NCI-H1092 treated with DMSO at 0.1 percent for 48 hours (cell line): ENCODE measurements around the gene RIMS1.
"Not testable (repeated sequence)": the region's sequence is repeated elsewhere in the genome, so short reads cannot be mapped to it uniquely, and the experiment has no call there.

Experiments
- DNase-seq: peaks from one replicate; lab custom pipeline; 2025; lab: John Stamatoyannopoulos, UW

RIMS1 gene

DNA sequence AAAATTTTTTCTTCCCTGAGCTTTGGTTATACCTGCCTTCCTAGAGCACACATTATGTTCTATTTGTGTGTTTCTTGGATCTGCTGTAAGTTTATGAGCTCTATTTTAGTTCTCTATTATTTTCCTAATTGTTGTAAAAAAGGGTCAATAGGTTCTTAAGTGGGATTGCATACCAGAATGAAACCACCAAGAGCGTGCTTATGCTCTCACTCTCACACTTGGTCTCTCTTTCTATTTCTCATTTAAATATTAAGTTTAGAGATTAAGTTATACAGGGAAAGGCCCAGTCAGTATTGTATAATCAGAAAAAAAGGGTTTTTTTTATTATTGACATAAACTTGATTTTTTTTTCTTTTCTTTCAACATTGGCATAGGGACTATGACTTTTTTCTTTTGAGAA lies 96.8 kb downstream of the RIMS1 start:
- no peak for DNase-seq

DNA sequence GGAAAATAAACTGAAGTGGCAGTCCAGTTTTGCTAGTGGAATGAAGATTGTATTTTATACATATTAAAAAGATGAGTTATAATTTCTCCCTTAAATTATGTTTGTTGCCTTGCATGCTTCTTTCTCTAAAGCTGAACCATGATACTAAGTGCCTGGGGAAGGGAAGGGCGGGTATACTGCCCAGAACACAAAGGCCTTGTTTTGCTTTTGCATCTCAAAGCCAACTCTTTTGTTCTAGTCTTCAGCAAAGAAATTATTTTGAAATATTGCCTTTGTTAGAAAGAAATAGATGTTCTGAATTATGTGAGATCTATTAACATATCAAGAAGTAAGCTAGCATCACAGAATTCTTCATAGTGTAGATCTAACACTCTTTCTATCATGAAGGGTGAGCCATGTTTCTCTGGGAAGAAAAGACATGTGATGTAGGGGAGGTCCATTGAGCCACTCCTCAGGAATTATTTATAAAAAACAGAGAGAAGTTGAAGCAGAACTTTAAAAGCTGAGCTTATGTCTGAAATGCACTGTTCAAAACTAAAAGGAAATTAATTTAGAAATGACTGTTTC lies 108.4 kb downstream of the RIMS1 start:
- no peak for DNase-seq

DNA sequence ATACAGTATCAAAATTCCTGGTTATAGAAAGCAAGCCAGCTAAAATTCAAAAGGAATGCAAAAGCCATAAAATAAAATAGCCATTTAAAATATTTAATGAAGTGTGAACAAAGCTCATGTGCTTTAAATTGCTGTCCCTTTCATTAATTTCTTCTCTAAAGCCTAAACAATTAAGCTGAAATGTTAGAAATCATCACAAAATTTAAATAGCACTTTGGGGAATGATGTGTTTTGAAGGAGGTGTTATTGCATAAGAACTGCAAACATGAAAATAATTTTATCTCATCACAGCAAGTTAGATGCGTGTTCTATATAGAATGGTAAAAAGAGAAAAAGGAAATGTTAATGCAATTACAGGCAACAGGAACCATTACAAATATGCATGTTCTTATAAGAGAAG lies 111.0 kb downstream of the RIMS1 start:
- DNase-seq = no peak

DNA sequence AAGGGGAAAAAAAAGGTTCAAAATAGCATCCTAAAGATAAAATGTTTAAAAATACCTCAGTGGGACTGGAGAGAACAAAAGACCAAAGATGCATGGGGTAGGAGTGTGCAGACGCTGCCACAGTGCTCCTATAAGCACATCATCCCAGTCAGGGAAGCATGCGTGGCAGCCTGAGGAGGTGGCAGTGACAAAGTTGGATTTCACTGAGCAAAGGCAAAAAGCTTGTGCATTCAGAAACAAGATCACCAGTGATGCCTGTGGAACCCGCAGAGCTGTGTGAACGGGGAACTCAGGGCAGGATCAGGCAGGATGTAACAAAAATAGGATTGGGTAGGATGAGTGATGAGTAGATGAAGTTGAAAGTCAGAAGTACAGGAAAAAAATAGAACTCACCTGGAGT lies 116.1 kb downstream of the RIMS1 start:
- no peak for DNase-seq

DNA sequence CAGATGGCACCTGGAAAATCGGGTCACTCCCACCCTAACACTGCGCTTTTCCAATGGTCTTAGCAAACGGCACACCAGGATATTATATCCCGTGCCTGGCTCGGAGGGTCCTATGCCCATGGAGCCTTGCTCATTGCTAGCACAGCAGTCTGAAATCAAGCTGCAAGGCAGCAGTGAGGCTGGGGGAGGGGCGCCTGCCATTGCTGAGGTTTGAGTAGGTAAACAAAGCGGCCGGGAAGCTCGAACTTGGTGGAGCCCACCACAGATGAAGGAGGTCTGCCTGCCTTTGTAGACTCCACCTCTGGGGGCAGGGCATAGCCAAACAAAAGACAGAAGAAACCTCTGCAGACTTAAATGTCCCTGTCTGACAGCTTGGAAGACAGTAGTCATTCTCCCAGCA lies 120.2 kb downstream of the RIMS1 start:
- not testable (repeated sequence) for DNase-seq

DNA sequence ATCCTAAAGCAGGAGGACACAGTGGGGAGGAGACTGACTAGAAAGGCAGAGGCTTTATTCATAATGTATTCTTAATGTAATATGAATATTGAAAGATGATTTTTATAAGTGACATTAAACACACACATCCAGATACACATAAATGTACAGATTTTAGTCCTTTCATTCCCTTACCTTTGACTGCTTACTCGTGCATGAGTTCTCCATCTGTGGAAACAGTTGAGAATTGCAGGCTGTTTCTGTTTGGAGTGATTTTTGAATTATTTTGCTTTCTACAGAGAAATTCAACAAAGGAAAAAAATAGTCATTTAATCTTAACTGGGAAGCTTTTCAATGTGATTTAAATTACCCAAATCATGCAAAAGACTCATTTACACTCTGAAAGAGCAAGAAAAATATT lies 136.5 kb downstream of the RIMS1 start:
- DNase-seq = no peak

DNA sequence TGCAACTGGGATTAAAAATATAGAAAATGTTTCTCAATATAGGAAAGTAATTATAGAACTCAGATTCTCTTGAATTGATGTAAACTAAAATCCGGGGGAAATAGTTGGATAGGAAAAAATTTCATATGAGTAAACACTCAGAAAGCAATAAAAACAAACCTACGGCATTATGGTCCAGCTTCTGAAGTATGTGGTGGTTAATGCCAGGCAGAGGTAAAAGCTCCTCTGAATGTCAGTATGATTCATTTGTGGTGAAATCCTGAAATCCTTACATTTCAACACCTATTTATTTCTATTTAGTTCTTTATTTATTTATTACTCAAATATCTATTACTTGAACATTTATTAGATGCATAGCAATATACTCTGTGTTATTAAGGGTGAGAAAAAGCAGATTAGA lies 145.1 kb downstream of the RIMS1 start:
- no peak for DNase-seq

DNA sequence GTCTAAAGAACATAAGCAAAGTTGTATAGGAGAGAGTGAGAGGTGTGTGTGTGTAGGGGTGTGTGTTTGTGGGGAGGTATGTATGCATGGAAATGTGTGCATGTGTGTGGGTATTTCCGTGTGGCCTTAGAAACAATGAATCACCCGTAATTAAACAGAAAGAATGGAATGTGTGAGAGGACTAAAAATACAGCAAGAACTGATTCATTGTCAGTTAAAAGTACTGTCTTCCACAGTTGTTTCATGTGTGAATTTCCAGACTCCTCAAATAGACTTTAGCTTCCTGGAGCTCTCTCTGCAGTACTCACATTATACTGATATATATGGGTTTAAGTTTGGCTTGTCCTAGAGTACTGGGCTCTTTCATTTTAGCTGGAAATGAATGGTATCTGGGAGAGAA lies 145.7 kb downstream of the RIMS1 start:
- no peak for DNase-seq

DNA sequence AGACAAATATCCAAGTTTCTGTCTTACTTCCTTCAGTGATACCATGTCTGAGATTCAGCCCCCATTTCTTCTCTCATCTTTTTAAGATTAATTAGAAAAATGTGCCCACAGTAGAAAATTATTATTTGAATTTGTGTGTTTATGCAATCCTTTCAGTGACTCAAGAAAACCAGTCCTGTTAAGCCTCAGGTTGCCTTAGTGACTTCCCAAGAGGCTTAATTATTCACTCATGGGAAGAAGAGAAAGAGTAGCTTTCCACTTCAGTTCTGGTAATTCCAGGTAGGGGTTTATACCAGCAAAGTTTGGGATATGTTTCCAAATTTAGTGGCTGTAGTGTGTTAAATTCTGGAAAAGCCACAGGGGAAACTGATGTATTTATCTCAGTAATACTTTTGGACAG lies 149.1 kb downstream of the RIMS1 start:
- DNase-seq = no peak

DNA sequence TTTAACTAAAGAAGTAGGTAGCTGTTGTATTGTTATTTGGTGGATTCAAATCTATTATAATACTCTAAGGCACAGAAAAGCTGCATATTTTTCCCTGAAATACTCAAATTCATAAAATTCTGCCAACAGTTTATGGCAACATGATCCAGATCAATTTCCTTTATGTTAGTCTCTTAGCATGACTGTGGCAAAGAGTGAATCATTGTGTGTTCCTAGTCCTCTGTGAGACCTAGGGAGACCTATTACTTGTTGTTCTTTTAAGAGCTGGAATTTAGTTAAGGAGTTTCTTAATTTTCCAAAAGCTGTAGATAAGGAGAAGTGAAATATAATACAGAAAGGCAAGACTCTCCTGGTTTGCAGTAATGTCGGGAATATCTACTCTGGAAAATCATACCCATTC lies 149.6 kb downstream of the RIMS1 start:
- no peak for DNase-seq

DNA sequence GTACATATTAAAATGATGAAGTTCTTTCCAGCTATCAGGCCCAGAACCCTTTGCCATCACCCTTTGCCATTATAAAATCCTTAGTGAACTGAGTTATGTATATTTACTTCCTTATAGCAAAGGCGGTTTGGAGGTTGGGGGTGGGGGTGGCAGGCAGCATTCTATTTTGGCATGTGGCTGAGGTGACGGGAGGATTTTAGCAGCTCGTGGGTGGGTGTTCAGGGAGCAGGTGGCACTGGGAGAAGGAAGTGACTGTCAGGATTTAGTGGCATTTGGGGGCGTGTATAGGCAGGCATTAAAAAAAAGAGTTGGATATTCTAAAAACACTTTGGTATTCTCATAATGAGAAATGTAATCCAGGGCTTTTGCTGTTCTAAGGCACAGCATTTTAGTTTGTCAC lies 150.7 kb downstream of the RIMS1 start:
- DNase-seq = no peak

DNA sequence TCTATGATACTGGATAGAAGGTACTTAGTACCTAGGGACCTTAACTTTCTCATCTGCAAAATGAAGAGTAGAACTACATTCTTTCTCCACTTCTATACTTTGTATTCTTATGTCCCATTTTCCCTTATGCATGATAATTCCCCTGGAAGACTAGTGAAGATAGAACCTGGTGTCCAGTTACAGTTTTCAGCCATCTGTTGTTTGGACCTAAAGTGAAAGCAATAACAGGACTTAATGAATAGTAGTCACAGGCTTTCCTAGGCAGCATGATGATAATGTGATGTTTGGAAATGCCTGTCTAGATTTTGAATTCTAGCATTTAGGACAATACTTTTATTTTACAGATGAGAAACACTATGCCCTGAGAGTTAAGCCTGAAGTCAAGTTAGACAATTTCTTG lies 153.8 kb downstream of the RIMS1 start:
- DNase-seq = no peak

DNA sequence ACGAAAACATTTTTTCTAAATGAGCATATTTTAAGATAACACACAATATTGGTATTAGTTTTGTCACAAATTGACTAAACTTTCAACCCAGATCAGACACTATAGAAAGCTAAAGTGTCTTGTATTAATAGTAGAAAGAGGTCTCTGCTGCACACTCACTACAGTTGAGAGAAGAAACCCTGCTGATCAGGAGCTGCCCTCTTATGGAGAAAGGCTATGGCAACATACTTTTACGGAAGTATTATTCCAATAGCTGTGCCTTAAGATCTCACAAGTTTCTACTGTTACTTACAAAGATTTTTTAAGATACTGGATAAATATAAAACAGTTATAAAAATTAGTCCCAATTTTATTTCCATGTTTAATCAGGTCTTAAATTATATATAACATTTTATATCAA lies 155.7 kb downstream of the RIMS1 start:
- DNase-seq = no peak

DNA sequence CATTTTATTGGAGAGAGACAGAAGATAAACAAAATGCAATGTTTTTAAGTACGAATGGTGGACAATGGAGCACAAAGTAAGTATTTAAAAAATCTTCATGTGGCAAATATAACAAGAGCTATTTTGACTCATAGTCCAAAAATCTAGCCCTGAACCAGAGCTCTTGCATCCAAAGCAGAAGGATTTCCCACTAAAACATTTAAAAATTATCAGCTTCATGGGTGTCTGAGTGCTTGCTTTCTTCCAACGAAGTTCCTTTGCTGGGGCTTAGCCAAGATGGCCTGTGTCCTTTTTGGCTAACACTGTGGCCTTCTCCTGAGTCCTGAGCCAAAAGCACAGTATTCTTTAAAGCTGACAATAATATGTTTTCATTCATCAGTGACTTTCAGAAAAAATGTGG lies 161.7 kb downstream of the RIMS1 start:
- no peak for DNase-seq

DNA sequence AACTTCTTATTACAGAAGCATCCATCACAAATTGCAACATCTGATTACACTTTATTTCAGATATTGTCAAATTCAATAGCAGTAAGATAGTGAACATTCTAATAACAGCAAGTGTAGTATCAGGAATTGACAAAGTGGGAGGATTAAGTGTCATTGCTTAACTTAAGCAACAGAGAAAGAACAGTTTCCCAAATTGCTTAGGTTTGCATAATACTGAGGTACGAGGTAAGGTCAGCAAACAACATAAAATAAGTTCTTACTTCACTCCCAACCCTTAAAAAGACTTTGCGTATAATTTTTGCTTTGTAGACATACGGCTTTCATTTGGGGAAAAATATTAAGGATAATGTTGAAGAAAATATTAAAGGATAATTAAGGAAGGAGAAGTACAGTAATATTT lies 163.0 kb downstream of the RIMS1 start:
- DNase-seq = no peak

DNA sequence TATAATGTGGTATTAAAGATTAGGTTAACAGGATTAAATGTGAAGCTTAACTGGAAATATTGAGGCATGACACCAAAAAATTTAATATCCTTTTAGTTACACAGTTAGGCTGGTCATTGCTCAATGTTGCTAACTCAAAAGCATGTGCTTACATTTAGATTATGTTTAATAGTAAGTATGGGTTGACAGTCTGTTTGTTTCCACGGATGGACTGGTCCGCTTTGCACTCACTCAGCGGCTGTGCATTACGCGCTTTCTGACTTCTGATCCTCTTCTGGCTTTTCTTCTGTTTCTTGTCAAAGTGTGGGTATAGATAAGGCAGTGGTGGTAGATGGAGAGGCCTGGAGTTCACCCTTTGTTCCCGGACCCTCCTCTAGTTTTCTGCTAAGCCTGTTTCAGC lies 174.9 kb downstream of the RIMS1 start:
- no peak for DNase-seq

DNA sequence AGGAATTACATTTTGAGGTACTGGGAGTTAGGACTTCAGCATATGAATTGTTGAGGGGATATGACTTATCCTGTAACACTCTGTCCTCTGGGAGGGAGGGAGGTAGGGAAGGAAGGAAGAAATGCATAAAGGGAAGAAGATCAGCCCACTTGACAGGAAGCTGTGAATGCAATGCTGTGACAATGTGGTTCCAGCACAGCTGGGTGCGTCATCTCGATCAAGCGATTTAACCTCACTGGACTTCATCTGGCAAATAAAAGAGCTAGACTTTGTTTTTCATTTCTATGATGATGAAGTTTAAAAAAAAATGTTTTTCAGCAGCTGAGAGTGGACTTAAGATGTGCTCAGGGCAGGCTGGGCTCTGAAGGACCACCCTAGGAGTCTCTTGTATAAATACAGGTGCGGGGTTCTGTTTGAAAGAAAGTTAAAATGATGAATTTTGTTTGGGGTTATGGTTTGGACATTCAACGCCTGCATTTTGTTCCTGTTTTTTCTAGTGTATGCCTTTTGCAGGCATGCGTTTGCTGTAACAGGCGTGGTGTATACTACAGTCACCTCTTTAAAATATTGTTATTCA lies 178.1 kb downstream of the RIMS1 start:
- no peak for DNase-seq

DNA sequence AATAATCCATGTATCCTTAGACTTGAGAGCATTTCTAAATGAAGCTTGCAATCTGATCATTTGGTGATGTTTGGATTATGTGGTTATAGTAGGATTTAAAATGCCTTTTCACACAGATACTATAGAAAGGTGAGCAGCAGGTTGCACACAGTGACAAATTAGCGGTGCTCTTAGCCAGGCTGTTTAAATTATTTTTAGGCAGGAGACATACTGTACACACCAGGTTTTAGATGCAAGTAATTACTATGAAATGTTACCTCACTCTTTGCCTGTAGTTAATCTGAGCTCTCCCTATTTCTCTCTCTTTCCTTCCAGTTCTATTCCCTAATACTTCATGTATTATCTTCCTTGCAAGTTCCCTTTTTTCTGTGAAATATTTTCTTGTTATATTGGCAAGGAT lies 191.7 kb downstream of the RIMS1 start:
- DNase-seq = no peak

DNA sequence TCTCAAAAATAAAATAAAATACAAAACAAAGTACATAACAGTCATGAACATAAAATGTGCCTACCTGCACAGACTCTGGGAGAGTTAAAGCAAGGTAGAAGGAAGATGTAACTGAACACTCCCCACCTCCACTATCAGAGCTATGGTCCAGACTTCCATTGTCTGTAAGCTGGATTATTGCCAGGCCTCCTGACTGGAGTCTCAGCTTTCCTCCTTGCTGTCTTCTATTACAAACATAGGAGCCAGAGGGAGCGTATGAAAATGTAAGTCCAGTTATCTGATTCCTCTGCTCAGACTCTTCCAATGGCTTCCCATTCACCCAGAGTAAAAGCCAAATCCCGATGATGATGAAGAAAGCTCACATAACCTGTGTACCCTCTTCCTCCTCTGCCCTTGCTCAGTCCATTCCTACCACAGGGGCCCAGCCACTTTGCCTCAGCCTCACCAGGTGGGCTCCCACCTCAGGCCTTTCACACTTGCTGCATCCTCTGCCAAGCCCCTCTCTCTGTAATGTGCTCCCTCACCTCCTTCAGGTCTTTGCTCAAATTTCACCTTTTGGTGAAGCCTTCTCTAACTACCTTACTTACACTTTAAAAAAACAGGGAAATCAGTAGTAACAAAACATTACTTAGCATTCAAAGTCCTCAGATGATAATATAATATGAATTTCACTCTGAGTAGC lies 194.1 kb downstream of the RIMS1 start:
- no peak for DNase-seq

DNA sequence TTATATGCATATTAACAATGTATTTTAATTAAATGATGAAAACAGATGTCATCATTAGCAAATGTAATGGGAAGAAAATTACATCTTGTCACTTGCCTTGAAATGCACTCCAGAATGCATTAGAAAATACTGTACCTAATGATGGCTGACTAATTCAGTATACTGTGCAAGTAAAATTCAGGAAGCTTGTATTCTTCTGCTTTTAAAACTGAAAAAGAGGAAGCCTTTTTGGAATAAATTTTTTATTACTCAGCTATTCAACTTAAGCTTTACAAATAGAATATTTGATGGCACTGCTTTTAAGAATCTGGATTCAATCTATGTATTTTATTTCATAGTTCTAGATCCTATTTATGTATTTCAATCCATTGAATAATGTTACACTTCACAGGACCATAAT lies 195.5 kb downstream of the RIMS1 start:
- no peak for DNase-seq

DNA sequence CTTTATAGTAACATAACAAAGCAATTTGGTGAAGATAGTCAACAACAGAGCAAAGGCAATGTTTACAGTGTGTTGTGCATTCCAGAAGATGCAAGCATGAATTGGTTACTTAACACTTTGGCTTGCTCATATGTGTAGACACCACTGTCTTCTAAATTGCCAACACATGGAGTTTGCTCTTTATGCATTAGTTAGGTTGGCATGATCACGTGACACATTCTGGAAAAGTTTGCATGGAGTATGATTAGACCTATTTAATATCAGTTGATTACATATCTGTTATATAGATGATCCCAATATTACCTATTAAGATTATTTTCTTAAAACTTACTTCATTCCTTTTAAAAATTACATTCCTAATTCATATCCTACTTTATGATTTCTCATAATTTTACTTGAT lies 197.6 kb downstream of the RIMS1 start:
- DNase-seq = no peak

DNA sequence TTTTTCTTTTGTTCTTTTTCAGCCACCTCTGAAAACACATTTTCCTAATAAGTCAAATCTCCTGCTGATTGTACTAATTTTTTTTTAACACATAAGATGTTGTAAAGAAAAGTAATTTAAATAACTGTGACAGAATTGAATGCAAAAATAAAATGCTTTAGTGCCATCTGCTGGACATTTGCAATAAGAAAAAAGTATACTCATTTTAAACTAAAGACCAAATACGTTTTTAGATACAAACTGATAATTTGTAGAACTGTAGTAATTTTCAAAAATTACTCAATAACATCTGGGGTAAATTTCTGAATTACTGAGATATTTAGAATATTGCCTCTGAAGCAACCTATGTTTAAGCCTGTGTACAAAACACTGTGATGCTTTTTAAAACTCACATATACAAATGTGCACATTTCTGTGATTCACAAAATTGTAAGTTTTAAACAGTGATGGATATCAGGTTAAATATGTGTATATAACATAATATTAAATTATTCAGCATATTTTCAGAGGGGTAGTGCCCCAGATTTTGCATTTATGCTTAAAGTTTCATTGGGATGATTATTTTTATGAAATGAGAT lies 198.7 kb downstream of the RIMS1 start:
- peak; percentile 1 for DNase-seq

DNA sequence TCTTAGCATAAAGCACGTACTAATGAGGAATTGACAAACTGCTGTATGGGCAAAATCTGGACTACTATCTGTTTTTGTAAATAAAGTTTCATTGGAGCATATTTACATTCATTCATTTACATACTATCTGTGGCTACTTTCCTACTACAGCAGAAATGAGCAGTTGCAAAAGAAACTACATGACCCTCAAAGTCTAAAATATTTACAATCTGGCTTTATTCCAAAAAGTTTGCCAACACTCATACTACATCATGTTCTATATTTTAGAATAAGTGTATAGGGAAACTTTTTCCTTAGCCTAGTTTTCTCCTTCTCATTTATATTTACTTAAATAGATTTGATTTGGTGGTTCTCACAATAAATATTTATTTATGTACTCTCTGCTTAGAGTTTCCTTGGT lies 208.2 kb downstream of the RIMS1 start:
- no peak for DNase-seq

DNA sequence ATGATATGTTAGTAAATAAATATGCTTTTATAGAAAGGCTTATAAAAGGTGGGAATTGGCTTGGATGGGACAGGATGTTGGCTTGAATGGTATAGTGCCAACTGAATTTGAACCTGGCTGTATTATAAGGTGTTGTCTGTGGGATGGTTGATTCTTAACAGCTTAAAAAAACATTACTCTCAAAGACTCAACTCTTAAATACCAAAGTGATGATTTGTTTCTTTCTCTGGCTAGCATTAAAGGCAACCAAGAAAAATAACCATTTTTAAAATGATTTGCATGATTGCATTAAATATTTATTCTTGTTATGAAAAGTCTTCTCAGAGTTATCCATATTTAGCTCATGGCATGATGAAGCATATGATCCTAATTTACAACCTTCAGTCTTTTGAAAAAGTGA lies 216.2 kb downstream of the RIMS1 start:
- DNase-seq = no peak
